NCI-H82 (cell line): ENCODE data around the gene ACTBL2.
A peak's percentile ranks its signal among the peaks of the same experiment; 100 is the strongest.

Experiments used
- DNase-seq: peaks from one replicate; lab custom pipeline; 2025; lab: John Stamatoyannopoulos, UW

ACTBL2 gene

GRCh38 chr5:57448751-57449150 is 33.9 kb downstream of the ACTBL2 start:
- DNase-seq, result no peak

- DNase-seq, result no peak
Observed at GRCh38 chr5:57448287-57448686, 34.3 kb downstream of the ACTBL2 start.

- no peak for DNase-seq
Observed at GRCh38 chr5:57447658-57448057, 35.0 kb downstream of the ACTBL2 start.

- DNase-seq, result no peak
Observed at GRCh38 chr5:57446966-57447365, 35.6 kb downstream of the ACTBL2 start.

GRCh38 chr5:57445705-57446037 is 36.9 kb downstream of the ACTBL2 start:
- DNase-seq, result no peak

- DNase-seq, result peak; percentile 90
Observed at GRCh38 chr5:57445006-57445704, 37.5 kb downstream of the ACTBL2 start.

GRCh38 chr5:57442080-57442839 is 40.4 kb downstream of the ACTBL2 start:
- DNase-seq, result peak; percentile 2

- peak; percentile 41 for DNase-seq
Observed at GRCh38 chr5:57441557-57441956, 41.1 kb downstream of the ACTBL2 start.

GRCh38 chr5:57439601-57440000 is 43.0 kb downstream of the ACTBL2 start:
- no peak for DNase-seq

GRCh38 chr5:57437976-57438805 is 44.4 kb downstream of the ACTBL2 start:
- no peak for DNase-seq

- no peak for DNase-seq
Observed at GRCh38 chr5:57436586-57436985, 46.0 kb downstream of the ACTBL2 start.

GRCh38 chr5:57435701-57436134 is 46.9 kb downstream of the ACTBL2 start:
- DNase-seq, result no peak

GRCh38 chr5:57434683-57435082 is 47.9 kb downstream of the ACTBL2 start:
- DNase-seq, result no peak

- DNase-seq, result no peak
Observed at GRCh38 chr5:57434227-57434640, 48.4 kb downstream of the ACTBL2 start.

GRCh38 chr5:57432876-57433275 is 49.7 kb downstream of the ACTBL2 start:
- DNase-seq, result no peak

- DNase-seq, result no peak
Observed at GRCh38 chr5:57431759-57432158, 50.9 kb downstream of the ACTBL2 start.
